ENCODE measurements around the gene AADAT.

- TF ChIP-seq POLR2AphosphoS5 (IDR thresholded peaks at IDR 0.05; ENCODE audit: low read depth, low read length), result no peak
- TF ChIP-seq TAF1 (IDR thresholded peaks at IDR 0.05; ENCODE audit: low read depth, low read length), result no peak
- no peak for TF ChIP-seq POLR2A (IDR thresholded peaks at IDR 0.05; ENCODE audit: low read depth, low read length)
- TF ChIP-seq PAX5 (IDR thresholded peaks at IDR 0.05; ENCODE audit: insufficient read depth, low read length, severe bottlenecking), result no peak
These were observed 1.0 kb downstream of the AADAT start for GRCh38 chr4:170088716-170089115.

Measured in GM12891 (cell line).